NCI-H69 (cell line): ENCODE data around the gene TAF4B.
"Not testable (repeated sequence)": the region's sequence is repeated elsewhere in the genome, so short reads cannot be mapped to it uniquely, and the experiment has no call there.

Experiments
- DNase-seq: peaks from one replicate; lab custom pipeline; 2025; lab: John Stamatoyannopoulos, UW

TAF4B gene

DNA sequence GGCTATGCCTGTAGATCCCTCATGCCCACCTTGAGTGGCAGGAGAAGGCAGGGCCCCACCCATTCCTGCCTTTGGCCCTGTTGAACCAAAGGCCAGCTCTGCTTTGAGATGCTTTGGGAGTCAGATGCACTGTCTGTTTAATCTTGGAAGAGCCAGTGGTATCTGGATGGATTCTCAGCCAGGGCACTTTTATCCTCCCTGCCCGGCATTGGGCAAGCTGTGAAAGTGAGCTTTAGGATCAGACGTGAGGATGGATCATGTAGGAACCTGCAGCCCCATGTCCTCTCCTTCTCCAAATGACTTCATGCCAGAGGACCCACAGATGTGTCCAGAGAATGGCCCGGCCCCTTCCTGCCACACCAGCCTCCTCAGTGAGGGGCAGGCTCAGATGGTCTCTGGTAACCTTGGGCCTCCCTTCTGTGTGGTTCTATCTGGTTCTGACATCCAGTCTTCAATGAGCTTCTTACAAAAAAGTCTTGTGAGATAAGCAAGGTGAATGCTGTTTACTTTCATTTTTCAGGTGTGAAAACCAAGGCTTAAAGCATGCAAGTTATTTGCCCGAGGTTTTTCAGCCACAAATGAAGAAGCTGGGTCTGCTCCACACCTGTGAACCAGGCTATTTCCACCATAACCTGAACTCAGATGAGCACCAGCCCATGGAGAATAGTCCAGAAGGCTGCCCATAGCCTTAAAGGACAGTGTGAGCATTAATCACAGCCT is 198.3 kb downstream of the TAF4B start:
- no peak for DNase-seq

DNA sequence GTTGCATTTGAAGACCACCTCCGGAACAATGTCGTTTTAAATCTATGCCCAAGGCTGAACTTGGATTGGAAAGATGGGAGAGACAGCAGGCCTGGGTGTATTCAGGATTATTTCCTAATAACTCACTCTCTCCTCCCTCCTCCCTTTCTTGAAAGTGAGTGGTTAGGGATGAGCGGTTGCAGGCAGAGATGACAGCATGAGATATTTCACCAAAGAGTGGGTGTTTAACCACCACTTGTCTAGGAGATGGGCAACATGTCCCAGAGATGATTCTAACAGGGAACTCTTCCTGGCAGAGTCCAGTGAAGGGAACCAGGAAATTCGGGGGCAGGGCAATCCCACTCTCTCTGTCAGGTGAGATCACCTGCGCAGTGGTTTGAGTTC is 198.9 kb downstream of the TAF4B start:
- DNase-seq, result no peak

DNA sequence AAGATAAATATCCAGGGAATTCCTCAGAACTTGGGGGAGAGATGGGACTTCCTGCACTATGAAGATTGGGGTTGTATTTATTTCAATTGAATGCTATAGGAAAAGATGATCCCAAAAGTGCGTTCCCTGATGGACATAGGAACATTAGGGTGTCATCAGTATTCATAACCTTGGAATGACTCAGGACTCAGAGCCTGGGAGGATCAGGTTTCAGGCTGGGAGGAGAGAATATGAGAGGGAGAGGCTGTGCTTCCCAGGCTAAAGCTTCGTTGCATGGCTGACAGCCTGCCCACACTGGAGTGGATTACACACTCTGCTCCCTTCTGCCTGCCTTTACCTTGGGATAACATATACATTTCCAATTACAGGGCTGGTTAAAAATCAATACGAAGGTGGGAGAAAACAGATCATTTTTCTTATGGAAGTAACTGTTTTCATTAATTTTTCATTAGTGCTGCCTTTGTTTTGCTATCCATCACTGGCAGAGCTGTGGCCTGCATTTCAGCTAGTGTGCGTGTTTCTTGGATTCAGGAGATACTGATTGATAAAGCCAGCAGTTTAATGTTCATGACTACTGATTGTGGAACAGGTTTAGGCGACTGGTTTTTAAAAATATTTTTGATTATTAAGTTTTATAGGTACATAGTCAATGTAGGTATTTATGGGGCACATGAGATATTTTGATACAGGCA is 203.4 kb downstream of the TAF4B start:
- peak; percentile 42 for DNase-seq

- no peak for DNase-seq
Observed at GRCh38 chr18:26432651-26433424, 206.6 kb downstream of the TAF4B start.

DNA sequence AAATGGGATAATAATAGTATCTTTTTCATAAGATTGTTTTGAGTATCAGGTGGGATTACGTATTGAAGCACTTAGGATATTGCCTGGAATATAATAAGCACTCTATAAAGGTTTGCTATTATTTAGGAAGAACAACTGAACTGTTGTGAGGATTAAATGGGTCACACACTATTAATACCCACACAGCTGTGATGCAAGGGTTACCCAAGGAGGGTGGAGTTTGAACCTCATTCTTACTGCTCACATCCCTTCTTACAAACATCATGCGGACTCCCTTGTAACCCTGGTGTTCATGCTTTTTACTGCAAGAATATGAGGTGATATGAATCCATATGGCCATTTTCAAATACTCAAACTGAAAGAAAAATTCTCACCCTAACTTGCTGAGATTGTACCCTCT is 208.6 kb downstream of the TAF4B start:
- DNase-seq, result no peak

DNA sequence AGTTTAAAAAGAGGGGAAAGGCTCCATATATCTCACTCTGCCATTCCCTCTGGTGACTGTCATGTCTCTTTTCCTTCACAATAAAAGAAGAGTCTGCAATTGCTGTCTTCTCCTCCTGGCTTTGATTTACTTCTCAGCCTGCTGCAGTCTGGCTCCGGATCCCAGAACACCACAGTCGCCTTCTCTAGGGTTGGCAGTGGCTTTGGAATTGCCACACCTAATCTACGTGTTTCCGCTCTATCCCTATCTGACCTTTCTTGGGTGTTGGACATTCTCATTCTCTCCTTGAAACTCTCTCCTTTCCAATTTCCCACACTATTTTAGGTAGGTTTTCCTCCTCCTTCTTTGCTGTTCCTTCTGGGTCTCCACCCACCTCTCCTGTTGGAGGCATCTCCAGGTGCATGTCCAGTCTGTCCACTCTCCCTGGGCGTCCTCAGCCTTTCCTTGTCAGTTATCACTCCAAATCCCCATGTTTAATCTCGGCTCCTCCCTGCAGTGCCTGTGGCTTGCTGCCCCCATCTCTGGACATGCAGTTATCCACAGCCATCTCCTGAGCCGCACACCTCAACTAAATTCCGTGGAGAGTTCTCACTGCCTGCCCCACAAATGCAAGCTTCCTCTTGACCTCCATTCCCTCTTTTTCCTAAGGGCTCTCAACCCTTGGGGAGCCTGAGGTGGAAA is 209.3 kb downstream of the TAF4B start:
- no peak for DNase-seq

DNA sequence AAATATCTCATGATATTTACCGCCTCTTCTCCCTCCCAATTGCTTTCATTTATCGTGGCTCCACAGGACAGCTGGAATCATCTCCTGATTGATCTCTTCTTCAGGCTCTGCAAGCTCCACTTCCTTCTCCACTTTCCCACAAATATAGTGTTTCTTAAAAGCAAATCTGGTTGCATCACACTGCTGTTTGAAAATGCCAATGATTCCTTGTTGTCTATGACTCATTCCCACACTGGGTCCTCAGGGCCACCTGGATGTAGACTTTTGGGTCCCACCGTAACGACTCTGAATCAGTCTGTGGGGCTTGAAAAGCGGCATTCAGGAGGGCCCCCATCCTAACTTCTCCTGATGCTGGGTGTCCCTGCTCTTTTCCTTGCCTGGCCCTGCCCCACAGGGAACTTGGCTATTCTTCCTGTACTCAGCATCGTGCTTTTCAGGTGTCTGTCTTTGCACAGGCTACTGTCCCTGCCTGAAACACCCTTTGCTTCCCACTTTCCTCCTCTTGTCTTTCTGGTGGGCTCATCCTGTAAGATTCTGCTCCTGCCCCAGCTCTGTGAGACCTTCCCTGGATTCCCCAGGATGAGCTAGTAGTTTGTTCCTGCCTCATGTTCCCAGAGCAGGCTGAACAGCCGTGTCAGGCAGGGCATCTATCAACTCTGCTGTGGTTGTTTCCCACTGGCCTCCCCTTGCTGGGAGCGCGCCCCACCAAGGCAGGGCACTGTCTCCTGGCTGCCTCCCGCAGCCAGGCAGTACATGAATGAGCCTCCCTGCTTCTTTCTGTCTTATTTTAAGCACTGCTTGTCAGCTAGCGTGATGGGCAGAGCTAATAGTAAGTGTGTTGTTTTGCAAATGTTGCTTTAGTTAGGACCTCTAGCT is 210.2 kb downstream of the TAF4B start:
- no peak for DNase-seq

DNA sequence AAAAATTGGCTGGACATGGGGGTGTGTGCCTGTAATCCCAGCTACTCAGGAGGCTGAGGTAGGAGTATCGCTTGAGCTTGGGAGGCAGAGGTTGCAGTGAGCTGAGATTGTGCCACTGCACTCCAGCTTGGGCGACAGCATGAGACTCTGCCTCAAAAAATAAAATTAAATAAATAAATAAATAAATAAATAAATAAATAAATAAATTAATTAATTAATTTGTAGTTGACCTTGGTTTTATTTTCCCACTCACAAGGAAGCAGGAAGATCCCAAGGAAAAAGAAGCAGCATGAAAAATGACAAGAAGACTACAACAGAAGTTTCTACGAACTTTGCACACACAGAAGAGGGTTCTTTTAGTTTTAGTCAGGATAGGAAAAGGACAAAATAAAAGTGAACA is 211.4 kb downstream of the TAF4B start:
- not testable (repeated sequence) for DNase-seq

- no peak for DNase-seq
Observed at GRCh38 chr18:26438980-26439379, 212.7 kb downstream of the TAF4B start.

GRCh38 chr18:26439537-26439936 is 213.3 kb downstream of the TAF4B start:
- no peak for DNase-seq

GRCh38 chr18:26440644-26441043 is 214.4 kb downstream of the TAF4B start:
- no peak for DNase-seq
